ENCODE results near the gene PITPNC1. TPM values are rescaled to one million over a fixed set of nuclear protein-coding genes. Genes with fewer than 3 reads are reported as not detected.
"Not testable (repeated sequence)": the region's sequence is repeated elsewhere in the genome, so short reads cannot be mapped to it uniquely, and the experiment has no call there.

The PITPNC1 gene
- total RNA-seq, 1 donor from 2014 or later = 15.1 TPM

DNA sequence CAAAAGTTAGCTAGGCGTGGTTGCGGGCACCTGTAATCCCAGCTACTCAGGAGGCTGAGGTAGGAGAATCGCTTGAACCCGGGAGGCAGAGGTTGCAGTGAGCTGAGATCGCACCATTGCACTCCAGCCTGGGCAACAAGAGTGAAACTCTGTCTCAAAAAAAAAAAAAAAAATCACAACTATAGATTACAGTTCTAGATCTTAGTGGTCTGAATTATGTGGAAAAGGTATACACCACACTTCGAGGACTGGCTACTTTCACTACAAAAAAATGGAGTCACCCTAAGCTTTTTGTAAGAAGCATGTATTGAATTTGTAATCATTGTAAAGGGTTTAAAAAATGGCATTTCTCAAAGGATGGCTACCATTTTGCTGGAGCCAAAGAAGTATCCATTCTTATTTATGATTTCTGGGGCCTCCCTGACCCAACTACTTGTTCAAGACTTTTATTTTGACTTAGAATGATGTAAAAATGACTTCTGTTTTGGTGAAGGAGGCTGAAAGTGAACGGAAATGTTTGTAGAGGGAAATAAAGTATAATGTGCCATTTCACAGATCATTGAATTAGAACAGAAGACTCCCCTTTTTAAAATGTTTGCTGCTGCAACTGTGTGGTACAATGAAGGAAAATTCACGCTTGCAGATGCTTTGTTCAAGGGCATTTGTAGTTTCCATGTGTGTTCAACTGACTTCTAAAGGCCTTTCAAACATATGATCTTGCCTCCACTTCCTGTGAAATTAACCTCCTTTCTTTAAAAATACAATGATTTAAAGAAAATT is 303.6 kb downstream of the PITPNC1 start:
- no peak for DNase-seq (ENCODE audit: low read depth in 2 of 2)

- no peak for DNase-seq (ENCODE audit: low read depth in 2 of 2)
Observed at GRCh38 chr17:67682196-67682595, 305.1 kb downstream of the PITPNC1 start.

- DNase-seq (ENCODE audit: low read depth in 2 of 2) = no peak
Observed at GRCh38 chr17:67685351-67685750, 308.3 kb downstream of the PITPNC1 start.

- DNase-seq (ENCODE audit: low read depth in 2 of 2) = no peak
Observed at GRCh38 chr17:67686241-67686640, 309.2 kb downstream of the PITPNC1 start.

GRCh38 chr17:67687511-67687910 is 310.4 kb downstream of the PITPNC1 start:
- no peak for DNase-seq (ENCODE audit: low read depth in 2 of 2)

GRCh38 chr17:67689534-67690177 is 312.6 kb downstream of the PITPNC1 start:
- DNase-seq (ENCODE audit: low read depth in 2 of 2) = peak; percentile 36 to 69

- DNase-seq (ENCODE audit: low read depth in 2 of 2) = no peak
Observed at GRCh38 chr17:67693811-67694210, 316.7 kb downstream of the PITPNC1 start.

GRCh38 chr17:67696347-67696746 is 319.3 kb downstream of the PITPNC1 start:
- no peak for DNase-seq (ENCODE audit: low read depth in 2 of 2)

DNA sequence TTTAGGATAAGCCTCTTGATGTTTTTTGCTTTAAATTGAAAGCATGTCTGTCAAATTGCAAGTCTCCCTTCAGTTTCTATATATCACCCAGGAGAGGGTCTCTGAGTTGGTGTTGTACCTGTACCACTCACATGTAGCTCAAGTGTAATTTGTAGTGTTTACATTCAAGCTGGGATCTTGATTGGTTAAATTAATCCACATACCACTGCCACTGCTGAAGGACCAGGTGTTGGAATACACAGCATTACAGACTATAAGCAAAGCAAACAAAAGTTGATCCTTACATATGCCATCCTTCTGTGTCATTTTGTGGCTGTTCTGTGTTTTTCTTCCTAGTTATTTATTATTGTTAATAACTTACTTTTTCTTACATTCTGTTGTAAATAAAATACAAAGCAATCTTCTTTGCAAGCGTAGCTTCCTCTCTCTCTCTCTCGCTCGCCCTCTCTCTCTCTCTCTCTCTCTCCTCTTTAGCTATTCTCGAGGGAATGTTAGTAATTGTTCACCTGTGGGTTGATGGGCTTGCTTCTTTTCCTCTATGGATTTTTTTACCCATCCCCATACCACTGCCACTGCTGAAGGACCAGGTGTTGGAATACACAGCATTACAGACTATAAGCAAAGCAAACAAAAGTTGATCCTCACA is 319.9 kb downstream of the PITPNC1 start:
- DNase-seq (ENCODE audit: low read depth in 2 of 2) = no peak

DNA sequence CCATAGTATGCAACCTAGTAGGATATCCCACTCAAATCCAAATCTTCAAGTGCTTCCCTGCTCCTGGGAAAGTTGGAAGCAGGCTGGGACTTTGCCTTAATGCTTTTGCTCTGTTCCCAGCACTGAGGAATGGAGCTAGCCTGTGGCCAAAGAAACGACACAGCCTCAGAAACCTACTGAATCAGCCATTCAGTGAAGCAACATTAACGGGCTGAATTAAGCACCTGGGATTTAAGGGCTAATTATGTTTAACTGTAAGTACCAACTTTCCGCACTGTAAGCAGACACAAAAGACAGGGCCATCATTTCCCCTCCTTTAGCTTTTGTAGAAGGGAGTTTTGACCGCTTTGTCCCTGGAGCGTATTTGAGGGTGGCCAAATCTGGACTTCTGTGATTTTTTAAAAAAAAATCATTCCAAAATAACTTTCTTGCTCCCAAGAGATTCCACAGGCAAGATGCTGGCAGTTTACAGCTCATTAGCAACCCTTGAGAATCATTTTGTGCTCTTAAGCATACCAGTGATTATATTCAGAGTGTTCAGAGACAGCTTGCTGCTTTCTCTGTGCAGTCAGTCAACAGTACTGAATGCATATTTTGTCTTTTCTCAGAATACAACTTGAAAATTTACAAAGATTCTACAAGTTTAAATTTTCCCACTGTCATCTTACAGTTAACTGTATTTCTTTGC is 323.1 kb downstream of the PITPNC1 start:
- DNase-seq (ENCODE audit: low read depth in 2 of 2) = no peak

DNA sequence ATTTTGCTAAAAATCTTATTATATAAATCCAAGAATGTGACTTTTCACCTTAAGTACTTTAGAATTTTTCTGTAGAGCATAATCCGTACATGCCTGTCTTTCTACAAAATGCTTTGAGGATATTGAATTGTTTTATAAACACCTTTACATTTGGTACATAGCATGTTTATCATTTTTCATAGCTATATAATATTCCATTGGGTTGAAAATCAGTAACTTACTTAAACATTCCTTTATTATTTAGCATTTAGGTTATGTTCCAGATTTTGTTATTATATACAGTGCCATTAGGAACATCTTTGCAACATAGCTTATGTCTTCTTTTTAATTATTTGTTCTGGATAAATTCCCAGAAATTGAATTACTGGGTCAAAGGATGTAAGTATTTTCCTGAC is 323.6 kb downstream of the PITPNC1 start:
- no peak for DNase-seq (ENCODE audit: low read depth in 2 of 2)

DNA sequence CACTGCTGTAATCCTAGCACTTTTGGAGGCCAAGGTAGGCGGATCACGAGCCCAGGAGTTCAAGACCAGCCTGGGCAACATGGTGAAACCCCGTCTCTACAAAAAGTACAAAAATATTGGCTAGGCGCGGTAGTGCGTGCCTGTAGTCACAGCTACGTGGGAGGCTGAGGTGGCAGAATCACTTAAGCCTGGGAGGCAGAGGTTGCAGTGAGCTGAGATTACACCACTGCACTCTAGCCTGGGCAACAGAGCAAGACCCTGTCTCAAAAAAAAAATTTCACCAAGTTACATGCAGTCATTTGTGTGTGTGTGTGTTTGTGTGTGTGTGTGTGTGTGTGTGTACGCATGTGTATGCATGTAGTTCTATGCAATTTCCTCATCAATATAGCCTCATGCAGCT is 325.8 kb downstream of the PITPNC1 start:
- not testable (repeated sequence) for DNase-seq (ENCODE audit: low read depth in 2 of 2)

GRCh38 chr17:67707442-67707841 is 330.4 kb downstream of the PITPNC1 start:
- DNase-seq (ENCODE audit: low read depth in 2 of 2) = no peak

GRCh38 chr17:67708378-67708777 is 331.3 kb downstream of the PITPNC1 start:
- DNase-seq (ENCODE audit: low read depth in 2 of 2) = no peak

DNA sequence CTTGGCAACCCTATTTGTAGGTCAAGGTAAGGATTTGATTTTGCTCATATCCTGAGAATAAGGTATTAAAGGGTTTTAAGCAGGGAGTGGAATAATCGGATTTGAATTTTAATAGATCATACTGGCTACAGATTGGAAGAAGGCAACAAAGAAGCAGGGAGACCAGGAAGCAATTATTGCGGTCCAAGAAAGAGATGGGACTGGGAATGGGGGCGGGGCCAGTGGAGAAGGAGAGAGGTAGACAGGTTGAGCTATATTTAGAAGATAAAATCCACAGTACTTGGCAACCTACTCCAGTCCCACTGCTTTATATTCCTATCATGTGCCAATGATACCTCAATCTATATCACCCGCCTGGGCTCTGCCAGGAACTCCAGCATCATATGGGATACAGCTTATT is 334.8 kb downstream of the PITPNC1 start:
- DNase-seq (ENCODE audit: low read depth in 2 of 2) = no peak

DNA sequence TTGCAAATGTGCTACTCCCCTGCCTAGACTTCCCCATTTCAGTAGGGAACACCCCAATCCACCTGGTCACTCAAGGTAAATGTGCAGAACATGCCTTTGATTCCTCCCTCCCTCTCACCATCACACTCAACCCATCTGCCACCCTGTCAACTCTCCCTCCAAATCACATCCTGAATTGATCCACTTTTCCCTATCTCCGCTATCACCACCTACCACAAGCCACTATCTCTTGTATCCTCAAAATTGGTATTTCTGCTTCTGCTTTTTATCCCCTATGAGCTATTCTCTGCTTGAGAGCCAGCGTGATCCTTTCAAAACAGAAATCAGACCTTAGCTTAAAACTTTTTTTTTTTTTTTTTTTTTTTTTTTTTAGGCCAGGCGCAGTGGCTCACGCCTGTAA is 335.3 kb downstream of the PITPNC1 start:
- no peak for DNase-seq (ENCODE audit: low read depth in 2 of 2)

- DNase-seq (ENCODE audit: low read depth in 2 of 2) = no peak
Observed at GRCh38 chr17:67713169-67713568, 336.1 kb downstream of the PITPNC1 start.

GRCh38 chr17:67716405-67716798 is 339.3 kb downstream of the PITPNC1 start:
- no peak for DNase-seq (ENCODE audit: low read depth in 2 of 2)

- DNase-seq (ENCODE audit: low read depth in 2 of 2) = peak in 1 of 2 donors; percentile 17
Observed at GRCh38 chr17:67717192-67717623, 340.1 kb downstream of the PITPNC1 start.

DNA sequence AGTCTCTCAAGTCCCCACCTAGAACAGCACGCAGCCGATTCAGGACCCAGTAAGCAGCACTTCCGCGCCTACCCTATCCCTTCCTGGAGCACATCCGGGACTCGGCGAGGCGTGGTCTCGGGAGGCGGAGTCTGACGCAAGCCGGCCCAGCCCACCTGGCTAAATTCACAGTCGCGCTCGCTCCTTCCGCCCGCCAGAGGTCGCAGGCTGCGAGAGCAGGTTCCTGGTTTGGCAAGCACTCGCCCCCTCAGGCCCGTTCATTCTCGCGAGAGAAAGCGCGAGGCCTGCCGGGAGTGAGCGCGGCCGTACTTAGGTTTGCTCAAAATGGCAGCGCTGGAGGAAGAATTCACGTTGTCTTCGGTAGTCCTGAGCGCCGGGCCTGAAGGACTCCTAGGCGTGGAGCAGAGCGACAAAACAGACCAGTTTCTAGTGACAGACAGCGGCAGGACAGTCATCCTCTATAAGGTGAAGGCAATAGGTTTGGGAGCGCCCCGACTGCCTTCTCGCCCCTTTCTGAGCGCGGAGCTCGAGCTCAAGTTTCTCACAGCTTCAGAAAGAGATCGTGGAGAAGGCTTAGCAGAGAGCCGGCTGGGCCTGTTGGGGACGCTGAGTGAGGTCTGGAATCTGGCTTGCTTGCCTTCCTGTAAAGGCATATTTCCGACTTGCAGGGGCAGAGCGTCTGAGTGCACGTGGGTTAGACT is 340.7 kb downstream of the PITPNC1 start, which contains the start of gene NOL11:
Gene NOL11 (plus strand): TSS at position 313 of the 701 bp plus-strand sequence. CDS start 12 bp downstream, at position 325.
- DNase-seq (ENCODE audit: low read depth in 2 of 2) = peak; percentile 98 to 99

DNA sequence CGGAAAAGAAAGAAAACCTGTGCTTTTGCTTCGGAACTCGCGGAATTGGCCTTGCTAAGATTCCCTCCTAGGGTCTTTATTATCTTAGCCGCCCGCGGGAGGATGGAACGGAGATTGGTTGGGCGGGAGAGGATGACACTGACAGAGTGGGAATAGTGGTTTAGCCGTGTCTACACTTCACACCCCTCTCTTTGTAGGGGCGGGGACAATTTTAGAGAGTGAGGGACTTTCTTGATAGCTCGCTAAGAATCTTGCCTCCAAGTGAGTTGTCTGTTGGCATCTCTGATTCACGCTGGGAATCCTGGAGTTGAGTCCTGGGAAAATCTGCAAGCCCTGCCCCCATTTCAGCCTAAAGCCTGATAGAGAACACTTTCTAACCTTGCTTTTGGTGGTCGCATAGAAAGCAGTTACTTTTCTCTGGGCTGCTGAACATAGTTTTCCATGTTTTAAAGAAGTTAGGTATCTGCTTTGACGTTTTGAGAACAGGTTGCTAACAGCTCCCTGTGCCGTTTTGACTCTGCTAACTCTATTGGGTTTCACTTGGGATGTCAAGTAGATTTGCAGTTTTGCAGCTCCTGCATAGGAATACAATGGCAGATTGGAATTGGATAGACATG is 341.4 kb downstream of the PITPNC1 start:
- peak in 1 of 2 donors; percentile 60 for DNase-seq (ENCODE audit: low read depth in 2 of 2)

Data from dermis microvascular lymphatic vessel endothelial cell (primary cell).